HEK293 (cell line): ENCODE data around the gene MXRA8.

Experiments used
- FEZF1 ChIP-seq: fragments of 450-650 bp; formaldehyde crosslinking; IDR thresholded peaks from 2 replicates; pipeline ENCODE4 v1.5.1; 2016; ENCODE audit warnings: missing biosample characterization, missing genetic modification characterization
- GFI1B ChIP-seq: fragments of 450-650 bp; formaldehyde crosslinking; IDR thresholded peaks from 2 replicates; pipeline ENCODE4 v1.5.1; 2016; ENCODE audit warnings: missing biosample characterization, missing genetic modification characterization
- GLI2 ChIP-seq: fragments of 450-650 bp; formaldehyde crosslinking; IDR thresholded peaks from 2 replicates; pipeline ENCODE4; 2017; ENCODE audit warnings: missing biosample characterization, missing genetic modification characterization, low read depth, borderline replicate concordance
- KLF7 ChIP-seq: fragments of 450-650 bp; formaldehyde crosslinking; IDR thresholded peaks from 2 replicates; pipeline ENCODE4 v1.5.1; 2016; ENCODE audit warnings: missing biosample characterization, missing genetic modification characterization, borderline replicate concordance
- MEIS1 ChIP-seq: sonication (generic); formaldehyde crosslinking; IDR thresholded peaks from 2 replicates; pipeline ENCODE4 v1.8.1; 2022; ENCODE audit warnings: missing genetic modification reagents, mild to moderate bottlenecking, borderline replicate concordance
- ZBTB7A ChIP-seq: fragments of 450-650 bp; formaldehyde crosslinking; IDR thresholded peaks from 2 replicates; pipeline ENCODE4 v1.5.1; 2016; ENCODE audit warnings: low read depth, missing biosample characterization, missing genetic modification characterization
- ZFP37 ChIP-seq: fragments of 450-650 bp; formaldehyde crosslinking; IDR thresholded peaks from 2 replicates; pipeline ENCODE4 v1.5.1; 2016; ENCODE audit warnings: missing biosample characterization, missing genetic modification characterization
- ZFP69B ChIP-seq: fragments of 450-650 bp; formaldehyde crosslinking; IDR thresholded peaks from 2 replicates; pipeline ENCODE4 v1.5.1; 2016; ENCODE audit warnings: missing biosample characterization, missing genetic modification characterization
- ZNF155 ChIP-seq: fragments of 450-650 bp; formaldehyde crosslinking; IDR thresholded peaks from 2 replicates; pipeline ENCODE4 v1.5.1; 2016; ENCODE audit warnings: missing biosample characterization, missing genetic modification characterization
- ZNF169 ChIP-seq: fragments of 450-650 bp; formaldehyde crosslinking; IDR thresholded peaks from 2 replicates; pipeline ENCODE4 v1.5.1; 2016; ENCODE audit warnings: missing biosample characterization, missing genetic modification characterization
- ZNF223 ChIP-seq: fragments of 450-650 bp; formaldehyde crosslinking; IDR thresholded peaks from 2 replicates; pipeline ENCODE4 v1.5.1; 2016; ENCODE audit warnings: missing biosample characterization, missing genetic modification characterization
- ZNF302 ChIP-seq: fragments of 450-650 bp; formaldehyde crosslinking; IDR thresholded peaks from 2 replicates; pipeline ENCODE4 v1.5.1; 2016; ENCODE audit warnings: missing biosample characterization, missing genetic modification characterization, low read depth
- ZNF324 ChIP-seq: fragments of 450-650 bp; formaldehyde crosslinking; IDR thresholded peaks from 2 replicates; pipeline ENCODE4 v1.5.1; 2016; ENCODE audit warnings: missing biosample characterization, missing genetic modification characterization
- ZNF335 ChIP-seq: fragments of 450-650 bp; formaldehyde crosslinking; conservative IDR thresholded peaks from 2 replicates; pipeline ENCODE4 v1.5.1; 2016; ENCODE audit warnings: missing biosample characterization, missing genetic modification characterization
- ZNF521 ChIP-seq: fragments of 450-650 bp; formaldehyde crosslinking; IDR thresholded peaks from 2 replicates; pipeline ENCODE4 v1.5.1; 2017; ENCODE audit warnings: missing biosample characterization, mild to moderate bottlenecking, missing genetic modification characterization
- ZNF529 ChIP-seq: fragments of 450-650 bp; formaldehyde crosslinking; IDR thresholded peaks from 2 replicates; pipeline ENCODE4 v1.5.1; 2017; ENCODE audit warnings: missing genetic modification characterization, missing biosample characterization; ENCODE audit not compliant: insufficient replicate concordance
- ZNF558 ChIP-seq: fragments of 450-650 bp; formaldehyde crosslinking; IDR thresholded peaks from 2 replicates; pipeline ENCODE4 v1.5.1; 2016; ENCODE audit warnings: missing biosample characterization, missing genetic modification characterization
- ZNF560 ChIP-seq: fragments of 450-650 bp; formaldehyde crosslinking; IDR thresholded peaks from 2 replicates; pipeline ENCODE4 v1.5.1; 2017; ENCODE audit warnings: missing biosample characterization, missing genetic modification characterization, borderline replicate concordance
- ZNF621 ChIP-seq: fragments of 450-650 bp; formaldehyde crosslinking; IDR thresholded peaks from 2 replicates; pipeline ENCODE4 v1.5.1; 2017; ENCODE audit warnings: missing biosample characterization, missing genetic modification characterization
- ZNF658 ChIP-seq: fragments of 450-650 bp; formaldehyde crosslinking; IDR thresholded peaks from 2 replicates; pipeline ENCODE4; 2016; ENCODE audit warnings: missing biosample characterization, missing genetic modification characterization
- ZNF785 ChIP-seq: fragments of 450-650 bp; formaldehyde crosslinking; IDR thresholded peaks from 2 replicates; pipeline ENCODE4 v1.5.1; 2016; ENCODE audit warnings: missing biosample characterization, missing genetic modification characterization
- ZSCAN30 ChIP-seq: fragments of 450-650 bp; IDR thresholded peaks from 2 replicates; pipeline ENCODE4 v1.5.1; 2018; ENCODE audit warnings: missing biosample characterization, mild to moderate bottlenecking, missing genetic modification characterization, moderate library complexity
- TF ChIP-seq, protein P1 (sequence below): fragments of 450-650 bp; formaldehyde crosslinking; IDR thresholded peaks from 2 replicates; pipeline ENCODE4 v1.5.1; 2016; ENCODE audit warnings: missing biosample characterization, missing genetic modification characterization
- TF ChIP-seq, protein P2 (sequence below): fragments of 450-650 bp; formaldehyde crosslinking; IDR thresholded peaks from 2 replicates; pipeline ENCODE4 v1.5.1; 2016; ENCODE audit warnings: missing biosample characterization, missing genetic modification characterization
- TF ChIP-seq, protein P3 (sequence below): fragments of 450-650 bp; IDR thresholded peaks from 2 replicates; pipeline ENCODE4 v1.5.1; 2018; ENCODE audit warnings: missing biosample characterization, mild to moderate bottlenecking, missing genetic modification characterization
- TF ChIP-seq, protein P4 (sequence below): fragments of 450-650 bp; formaldehyde crosslinking; IDR thresholded peaks from 2 replicates; pipeline ENCODE4 v1.5.1; 2016; ENCODE audit warnings: missing biosample characterization, missing genetic modification characterization
- TF ChIP-seq, protein P5 (sequence below): fragments of 450-650 bp; formaldehyde crosslinking; IDR thresholded peaks from 2 replicates; pipeline ENCODE4 v1.5.1; 2016; ENCODE audit warnings: missing biosample characterization, missing genetic modification characterization, borderline replicate concordance

The MXRA8 gene

DNA sequence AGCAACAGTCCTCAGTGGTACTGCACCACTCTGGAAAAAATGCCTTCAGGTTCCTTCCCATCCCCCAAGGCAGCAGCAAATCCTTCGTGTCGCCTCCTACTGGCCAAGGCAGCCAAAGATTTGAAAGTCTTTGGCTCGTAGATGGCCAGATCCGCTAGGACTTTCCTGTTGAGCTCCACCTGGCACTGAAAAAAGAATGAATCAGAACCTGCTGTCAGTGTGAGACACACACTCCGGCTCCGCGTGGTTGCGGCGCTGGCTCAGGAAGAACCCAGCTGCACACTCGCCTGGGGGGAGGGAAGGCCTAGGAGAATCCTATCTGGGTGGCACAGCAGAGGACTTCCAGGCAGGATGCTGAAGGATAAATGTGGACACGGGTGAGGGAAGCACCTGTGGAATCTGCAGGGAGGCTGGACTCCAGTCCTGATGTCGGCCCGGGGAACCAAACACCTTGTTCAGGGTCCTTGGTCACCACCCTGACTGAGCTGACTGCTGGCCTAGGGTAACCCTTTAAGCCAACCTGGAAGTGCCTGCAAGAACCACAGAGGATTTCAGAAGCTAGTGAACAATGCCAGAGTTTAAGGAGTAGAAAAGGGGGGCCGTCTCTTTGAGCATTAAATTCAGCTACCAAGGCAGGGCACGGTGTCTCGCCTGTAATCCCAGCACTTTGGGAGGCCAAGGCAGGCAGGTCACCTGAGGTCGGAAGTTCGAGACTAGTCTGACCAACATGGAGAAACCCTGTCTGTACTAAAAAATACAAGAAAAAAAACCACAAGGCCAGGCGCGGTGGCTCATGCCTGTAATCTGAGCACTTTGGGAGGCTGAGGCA, 43.9 kb upstream of the MXRA8 start (continued):
- TF ChIP-seq, protein P1, sequence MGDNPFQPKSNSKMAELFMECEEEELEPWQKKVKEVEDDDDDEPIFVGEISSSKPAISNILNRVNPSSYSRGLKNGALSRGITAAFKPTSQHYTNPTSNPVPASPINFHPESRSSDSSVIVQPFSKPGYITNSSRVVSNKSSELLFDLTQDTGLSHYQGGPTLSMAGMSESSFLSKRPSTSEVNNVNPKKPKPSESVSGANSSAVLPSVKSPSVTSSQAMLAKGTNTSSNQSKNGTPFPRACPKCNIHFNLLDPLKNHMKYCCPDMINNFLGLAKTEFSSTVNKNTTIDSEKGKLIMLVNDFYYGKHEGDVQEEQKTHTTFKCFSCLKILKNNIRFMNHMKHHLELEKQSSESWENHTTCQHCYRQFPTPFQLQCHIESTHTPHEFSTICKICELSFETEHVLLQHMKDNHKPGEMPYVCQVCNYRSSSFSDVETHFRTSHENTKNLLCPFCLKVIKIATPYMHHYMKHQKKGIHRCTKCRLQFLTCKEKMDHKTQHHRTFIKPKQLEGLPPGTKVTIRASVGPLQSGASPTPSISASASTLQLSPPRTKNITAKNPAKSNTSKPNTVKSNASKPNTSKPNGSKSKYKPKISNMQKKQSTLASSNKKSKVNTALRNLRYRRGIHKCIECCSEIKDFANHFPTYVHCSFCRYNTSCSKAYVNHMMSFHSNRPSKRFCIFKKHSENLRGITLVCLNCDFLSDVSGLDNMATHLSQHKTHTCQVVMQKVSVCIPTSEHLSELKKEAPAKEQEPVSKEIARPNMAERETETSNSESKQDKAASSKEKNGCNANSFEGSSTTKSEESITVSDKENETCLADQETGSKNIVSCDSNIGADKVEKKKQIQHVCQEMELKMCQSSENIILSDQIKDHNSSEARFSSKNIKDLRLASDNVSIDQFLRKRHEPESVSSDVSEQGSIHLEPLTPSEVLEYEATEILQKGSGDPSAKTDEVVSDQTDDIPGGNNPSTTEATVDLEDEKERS (tag by site-specific recombination): no peak
- TF ChIP-seq ZNF560 (tag by site-specific recombination): no peak
- TF ChIP-seq, protein P2, sequence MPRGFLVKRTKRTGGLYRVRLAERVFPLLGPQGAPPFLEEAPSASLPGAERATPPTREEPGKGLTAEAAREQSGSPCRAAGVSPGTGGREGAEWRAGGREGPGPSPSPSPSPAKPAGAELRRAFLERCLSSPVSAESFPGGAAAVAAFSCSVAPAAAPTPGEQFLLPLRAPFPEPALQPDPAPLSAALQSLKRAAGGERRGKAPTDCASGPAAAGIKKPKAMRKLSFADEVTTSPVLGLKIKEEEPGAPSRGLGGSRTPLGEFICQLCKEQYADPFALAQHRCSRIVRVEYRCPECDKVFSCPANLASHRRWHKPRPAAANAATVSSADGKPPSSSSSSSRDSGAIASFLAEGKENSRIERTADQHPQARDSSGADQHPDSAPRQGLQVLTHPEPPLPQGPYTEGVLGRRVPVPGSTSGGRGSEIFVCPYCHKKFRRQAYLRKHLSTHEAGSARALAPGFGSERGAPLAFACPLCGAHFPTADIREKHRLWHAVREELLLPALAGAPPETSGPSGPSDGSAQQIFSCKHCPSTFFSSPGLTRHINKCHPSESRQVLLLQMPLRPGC (tag by site-specific recombination): no peak
- no peak for TF ChIP-seq ZNF302 (tag by site-specific recombination)
- no peak for TF ChIP-seq GLI2 (tag by site-specific recombination)
- no peak for TF ChIP-seq ZFP69B (tag by site-specific recombination)
- no peak for TF ChIP-seq ZNF324 (tag by site-specific recombination)
- TF ChIP-seq KLF7 (tag by site-specific recombination): no peak
- no peak for TF ChIP-seq ZNF658 (tag by site-specific recombination)
- TF ChIP-seq ZSCAN30 (tag by site-specific recombination): 0 out of 2 replicates have a peak, but pooled peaks have one; percentile 22
- 0 out of 2 replicates have a peak, but pooled peaks have one; percentile 9 for TF ChIP-seq GFI1B
- no peak for TF ChIP-seq ZNF558 (tag by site-specific recombination)
- no peak for TF ChIP-seq MEIS1
- no peak for TF ChIP-seq ZNF529 (tag by site-specific recombination)
- TF ChIP-seq ZNF155 (tag by site-specific recombination): no peak
- TF ChIP-seq, protein P3, sequence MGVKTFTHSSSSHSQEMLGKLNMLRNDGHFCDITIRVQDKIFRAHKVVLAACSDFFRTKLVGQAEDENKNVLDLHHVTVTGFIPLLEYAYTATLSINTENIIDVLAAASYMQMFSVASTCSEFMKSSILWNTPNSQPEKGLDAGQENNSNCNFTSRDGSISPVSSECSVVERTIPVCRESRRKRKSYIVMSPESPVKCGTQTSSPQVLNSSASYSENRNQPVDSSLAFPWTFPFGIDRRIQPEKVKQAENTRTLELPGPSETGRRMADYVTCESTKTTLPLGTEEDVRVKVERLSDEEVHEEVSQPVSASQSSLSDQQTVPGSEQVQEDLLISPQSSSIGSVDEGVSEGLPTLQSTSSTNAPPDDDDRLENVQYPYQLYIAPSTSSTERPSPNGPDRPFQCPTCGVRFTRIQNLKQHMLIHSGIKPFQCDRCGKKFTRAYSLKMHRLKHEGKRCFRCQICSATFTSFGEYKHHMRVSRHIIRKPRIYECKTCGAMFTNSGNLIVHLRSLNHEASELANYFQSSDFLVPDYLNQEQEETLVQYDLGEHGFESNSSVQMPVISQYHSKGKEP (tag by site-specific recombination): no peak
- TF ChIP-seq, protein P4, sequence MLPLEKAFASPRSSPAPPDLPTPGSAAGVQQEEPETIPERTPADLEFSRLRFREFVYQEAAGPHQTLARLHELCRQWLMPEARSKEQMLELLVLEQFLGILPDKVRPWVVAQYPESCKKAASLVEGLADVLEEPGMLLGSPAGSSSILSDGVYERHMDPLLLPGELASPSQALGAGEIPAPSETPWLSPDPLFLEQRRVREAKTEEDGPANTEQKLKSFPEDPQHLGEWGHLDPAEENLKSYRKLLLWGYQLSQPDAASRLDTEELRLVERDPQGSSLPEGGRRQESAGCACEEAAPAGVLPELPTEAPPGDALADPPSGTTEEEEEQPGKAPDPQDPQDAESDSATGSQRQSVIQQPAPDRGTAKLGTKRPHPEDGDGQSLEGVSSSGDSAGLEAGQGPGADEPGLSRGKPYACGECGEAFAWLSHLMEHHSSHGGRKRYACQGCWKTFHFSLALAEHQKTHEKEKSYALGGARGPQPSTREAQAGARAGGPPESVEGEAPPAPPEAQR (tag by site-specific recombination): no peak
- no peak for TF ChIP-seq ZFP37 (tag by site-specific recombination)
- no peak for TF ChIP-seq ZNF169
- TF ChIP-seq ZNF335: 0 out of 2 replicates have a peak, but pooled peaks have one; percentile 10
- TF ChIP-seq, protein P5, sequence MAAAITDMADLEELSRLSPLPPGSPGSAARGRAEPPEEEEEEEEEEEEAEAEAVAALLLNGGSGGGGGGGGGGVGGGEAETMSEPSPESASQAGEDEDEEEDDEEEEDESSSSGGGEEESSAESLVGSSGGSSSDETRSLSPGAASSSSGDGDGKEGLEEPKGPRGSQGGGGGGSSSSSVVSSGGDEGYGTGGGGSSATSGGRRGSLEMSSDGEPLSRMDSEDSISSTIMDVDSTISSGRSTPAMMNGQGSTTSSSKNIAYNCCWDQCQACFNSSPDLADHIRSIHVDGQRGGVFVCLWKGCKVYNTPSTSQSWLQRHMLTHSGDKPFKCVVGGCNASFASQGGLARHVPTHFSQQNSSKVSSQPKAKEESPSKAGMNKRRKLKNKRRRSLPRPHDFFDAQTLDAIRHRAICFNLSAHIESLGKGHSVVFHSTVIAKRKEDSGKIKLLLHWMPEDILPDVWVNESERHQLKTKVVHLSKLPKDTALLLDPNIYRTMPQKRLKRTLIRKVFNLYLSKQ (tag by site-specific recombination): no peak
- TF ChIP-seq ZNF785 (tag by site-specific recombination): no peak
- TF ChIP-seq ZBTB7A (tag by site-specific recombination): no peak
- TF ChIP-seq ZNF223: no peak
- no peak for TF ChIP-seq ZNF621 (tag by site-specific recombination)
- TF ChIP-seq ZNF521 (tag by site-specific recombination): no peak
- no peak for TF ChIP-seq FEZF1 (tag by site-specific recombination)
